Colon (tissue), 2 donors: ENCODE data around the gene GPR12.
"Not testable (repeated sequence)": the region's sequence is repeated elsewhere in the genome, so short reads cannot be mapped to it uniquely, and the experiment has no call there.

ENCODE experiments used
- FAIRE-seq: peaks from 2 replicates; lab custom pipeline; 2012; peaks lifted over from hg19 to GRCh38; lab: Jason Lieb, UNC
- donor health status: control.
- donor health status: control.

The GPR12 gene

DNA sequence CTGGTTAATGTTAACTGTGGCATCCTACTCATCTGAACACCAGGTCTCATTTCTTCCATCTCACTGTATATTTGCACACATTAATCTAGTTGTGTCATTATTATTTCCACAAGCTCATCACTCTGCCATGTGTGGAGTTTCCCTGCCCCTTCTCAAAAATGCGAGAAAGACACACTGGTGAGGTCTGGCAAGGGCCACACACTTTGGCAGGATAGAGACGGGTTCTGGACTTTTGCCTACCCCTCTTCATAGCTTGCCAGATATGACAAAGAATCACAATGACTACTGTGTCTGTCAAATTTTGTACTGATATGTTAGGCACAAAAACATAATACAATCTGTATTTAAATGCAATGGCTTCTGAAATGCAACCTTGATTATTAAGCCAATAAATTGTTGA, 12.9 kb downstream of the GPR12 start:
- no peak for FAIRE-seq

DNA sequence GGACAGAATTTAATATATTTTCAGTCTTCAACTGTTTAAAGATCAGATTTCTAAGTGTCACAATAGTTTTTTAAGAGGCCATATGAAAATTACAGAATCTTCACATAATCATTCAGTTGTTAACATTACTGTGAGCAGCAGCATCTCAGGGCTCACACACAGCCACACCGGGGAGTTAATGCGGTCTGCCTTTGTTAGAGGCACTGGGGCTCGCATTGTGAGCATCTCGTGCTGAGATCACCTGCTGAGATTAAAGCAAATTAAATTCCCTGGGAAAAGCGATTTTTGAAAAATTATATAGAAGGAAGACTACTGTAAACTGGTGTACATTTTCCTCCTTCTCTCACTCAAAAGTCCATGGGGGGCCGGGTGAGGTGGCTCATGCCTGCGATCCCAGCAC, 16.6 kb downstream of the GPR12 start:
- FAIRE-seq, result no peak

DNA sequence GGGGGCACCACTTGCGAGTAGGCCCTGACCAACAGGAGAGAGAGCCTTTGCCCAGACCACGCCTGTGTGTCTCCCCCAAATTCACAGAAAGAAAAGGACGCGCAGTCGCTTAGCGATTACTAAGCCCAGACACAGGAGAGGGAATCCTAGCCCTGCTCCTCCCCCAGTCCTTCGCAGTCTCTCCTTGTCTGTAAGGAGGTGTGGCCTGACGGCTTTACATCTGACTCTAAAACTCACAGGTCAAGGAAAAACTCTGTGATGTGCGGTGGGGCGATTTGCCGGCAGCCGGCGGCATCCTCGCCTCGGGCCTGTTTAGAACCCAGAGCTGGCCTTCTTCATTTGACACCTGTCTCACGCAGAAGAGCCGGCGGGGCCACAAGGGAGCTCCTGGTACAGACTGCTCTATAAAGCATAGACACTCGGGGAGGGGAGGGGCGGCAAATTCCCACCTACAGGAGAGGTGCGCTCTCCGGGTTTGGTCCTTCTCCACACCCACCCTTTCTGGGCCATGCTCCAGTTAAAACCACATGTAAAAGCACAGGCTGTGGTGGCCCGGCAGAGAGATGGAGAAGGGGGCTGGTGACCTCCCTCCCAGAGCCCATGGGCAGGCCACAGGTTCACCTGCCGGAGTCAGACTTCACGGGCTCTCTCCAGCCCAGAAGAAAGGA, 17.8 kb downstream of the GPR12 start:
- FAIRE-seq, result no peak

DNA sequence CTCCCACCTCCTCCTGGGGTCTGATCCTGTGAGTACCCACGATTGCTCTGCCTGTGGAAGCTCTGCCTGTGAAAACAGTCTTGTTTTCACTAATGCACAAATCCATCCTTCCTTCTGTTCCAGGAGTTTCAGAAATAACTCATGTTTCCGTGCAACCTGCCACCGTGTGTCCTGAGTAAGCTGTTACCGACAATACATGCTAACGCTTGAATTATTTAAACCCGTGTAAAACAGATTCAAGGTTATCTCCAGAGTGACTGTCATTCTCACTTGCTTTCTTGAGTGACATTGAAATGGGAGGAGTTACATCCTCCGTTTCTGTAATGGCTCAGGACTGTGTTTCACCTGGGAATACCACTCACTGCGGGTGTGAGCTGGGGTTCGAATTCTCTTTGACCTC, 24.9 kb downstream of the GPR12 start:
- no peak for FAIRE-seq

DNA sequence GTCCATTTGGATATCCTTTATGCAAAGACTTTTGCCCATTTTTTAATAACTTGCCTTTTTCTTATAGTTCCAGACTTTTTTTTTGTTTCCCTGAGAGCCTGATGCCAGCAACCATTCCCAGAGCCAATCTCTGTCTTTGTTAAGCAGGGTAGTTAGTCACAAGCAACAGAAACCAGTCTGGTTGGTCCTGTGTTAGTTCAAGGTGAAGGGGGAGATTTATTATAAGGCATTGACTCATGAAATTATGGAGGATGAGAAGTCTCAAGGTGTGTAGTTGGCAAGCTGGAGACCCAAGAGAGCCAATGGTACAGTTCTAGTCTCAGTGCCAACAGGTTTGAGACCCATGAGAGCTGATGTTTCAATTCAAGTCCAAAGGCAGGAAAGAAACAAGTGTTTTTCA, 33.0 kb downstream of the GPR12 start:
- no peak for FAIRE-seq

DNA sequence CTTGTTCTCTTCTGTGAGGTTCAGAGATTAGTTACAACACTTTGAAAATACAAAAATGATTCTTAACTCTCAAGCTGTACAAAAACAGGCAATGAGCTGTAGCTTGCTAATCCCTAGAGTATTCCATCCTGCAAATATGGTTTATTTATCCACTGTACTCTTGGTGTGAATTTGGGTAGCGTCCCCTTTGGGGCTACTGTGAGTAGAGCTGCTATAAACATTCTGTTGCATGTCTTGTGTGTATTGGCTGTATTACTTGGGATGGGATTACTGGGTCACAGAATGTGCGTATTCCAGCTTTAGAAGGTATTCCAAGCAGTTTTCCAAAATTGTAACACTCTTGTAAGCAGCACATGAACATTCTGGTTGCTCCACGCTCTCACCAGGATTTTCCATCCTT, 33.5 kb downstream of the GPR12 start:
- no peak for FAIRE-seq

DNA sequence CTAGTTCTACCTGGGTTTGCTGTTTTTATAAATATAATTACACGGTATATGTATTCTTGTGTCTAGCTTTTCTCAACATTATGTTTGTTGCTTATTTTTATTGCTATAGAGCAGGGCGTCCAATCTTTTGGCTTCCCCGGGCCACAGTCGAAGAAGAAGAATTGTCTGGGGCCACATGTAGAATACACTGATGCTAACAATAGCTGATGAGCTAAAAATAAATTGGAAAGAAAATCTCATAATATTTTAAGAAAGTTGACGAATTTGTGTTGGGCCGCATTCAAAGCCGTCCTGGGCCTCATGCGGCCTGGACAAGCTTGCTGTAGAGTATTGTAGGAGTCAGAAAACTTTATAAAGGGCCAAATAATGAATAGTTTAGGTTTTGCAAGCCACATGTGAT, 33.9 kb downstream of the GPR12 start:
- FAIRE-seq, result no peak

DNA sequence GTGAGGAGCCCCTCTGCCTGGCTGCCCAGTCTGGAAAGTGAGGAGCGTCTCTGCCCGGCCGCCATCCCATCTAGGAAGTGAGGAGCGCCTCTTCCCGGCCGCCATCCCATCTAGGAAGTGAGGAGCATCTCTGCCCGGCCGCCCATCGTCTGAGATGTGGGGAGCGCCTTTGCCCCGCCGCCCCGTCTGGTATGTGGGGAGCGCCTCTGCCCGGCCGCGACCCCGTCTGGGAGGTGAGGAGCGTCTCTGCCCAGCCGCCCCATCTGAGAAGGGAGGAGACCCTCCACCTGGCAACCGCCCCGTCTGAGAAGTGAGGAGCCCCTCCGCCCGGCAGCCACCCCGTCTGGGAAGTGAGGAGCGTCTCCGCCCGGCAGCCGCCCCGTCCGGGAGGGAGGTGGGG, 37.0 kb downstream of the GPR12 start:
- not testable (repeated sequence) for FAIRE-seq

DNA sequence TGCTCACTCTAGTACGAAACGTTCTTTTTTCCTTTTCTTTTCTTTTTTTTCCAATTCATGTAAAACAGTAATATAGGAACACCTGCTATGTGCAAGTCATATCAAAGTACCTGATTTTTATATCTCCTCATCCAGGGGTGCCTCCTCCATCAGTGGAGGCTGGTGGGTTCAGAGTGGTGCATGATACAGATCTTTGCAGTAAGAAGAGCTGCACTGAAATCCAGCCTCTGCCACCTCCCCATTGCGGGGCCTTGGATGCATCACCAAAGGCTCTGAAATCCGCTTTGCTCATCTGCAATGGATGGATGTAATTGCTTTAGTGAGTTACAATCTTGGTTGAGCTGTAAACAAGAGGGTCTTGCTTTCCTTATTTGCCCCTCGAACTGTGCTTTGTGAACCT, 38.3 kb downstream of the GPR12 start:
- no peak for FAIRE-seq

DNA sequence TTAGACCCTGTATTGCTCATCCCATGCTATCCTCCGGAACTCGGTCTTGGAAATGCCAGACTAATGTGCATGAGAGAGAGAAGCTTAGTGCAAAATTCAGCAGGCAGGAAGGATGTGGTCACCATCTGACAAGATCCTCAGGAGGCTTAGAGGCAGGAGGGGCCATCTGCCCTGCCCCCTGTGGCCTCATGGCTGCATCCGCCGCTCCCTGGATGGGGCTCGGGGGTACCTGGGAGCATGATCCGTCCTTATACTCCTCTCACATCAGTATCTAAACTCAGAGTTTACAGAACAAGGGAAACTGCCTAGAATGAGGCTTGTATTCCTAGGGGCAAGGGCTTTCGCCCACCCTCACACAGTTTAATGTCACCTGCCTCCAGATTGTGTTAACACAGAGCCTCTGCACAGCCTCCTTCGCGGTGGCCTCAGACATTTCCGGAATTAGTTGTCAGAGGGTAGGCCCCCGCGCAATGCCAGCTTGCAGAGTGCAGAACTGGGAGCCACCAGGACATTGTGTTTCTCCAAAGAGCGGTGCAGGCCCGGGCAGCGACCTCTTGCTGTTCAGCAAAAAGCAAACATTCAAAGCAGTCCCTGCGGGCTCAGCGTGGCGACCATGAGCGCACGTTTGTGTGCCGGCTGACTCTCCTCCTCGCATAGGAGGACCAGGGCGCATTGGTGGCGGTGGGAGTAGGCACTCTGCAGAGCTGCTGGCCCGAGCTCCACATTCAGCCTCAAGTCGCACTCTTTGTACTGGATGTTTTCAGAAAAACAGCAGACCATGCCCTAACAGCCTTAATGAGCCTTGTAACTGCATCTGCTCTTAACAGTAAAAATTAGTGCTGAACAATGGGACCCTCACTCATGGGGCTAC, 39.1 kb downstream of the GPR12 start:
- FAIRE-seq, result no peak

DNA sequence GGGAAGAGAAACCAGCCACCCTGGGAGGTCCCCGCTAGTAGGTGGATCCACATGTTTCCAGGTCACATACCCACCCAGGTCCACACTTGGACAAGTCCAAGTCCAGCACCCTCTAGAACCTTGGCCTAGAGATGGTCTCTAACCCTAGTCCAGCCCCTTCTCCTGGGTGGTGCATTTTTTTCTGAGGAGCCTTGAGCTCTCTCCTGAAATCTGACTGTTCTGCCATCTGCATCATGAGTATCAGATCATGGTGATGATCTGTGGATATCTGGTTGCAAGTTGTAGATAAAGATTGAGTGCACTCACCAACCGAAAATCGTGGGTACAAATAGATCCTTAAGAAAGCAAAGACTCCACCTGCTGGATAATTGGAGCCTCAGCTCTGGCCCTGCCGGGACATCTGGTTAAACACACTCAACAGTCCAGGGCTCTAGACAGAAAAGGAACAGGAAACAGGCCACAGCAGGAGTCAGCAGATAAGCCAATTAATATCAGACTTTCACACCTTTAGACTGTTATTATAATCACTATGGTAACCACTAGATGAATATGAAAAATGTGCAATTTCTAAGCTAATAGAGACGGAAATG, 41.1 kb downstream of the GPR12 start:
- FAIRE-seq, result no peak

DNA sequence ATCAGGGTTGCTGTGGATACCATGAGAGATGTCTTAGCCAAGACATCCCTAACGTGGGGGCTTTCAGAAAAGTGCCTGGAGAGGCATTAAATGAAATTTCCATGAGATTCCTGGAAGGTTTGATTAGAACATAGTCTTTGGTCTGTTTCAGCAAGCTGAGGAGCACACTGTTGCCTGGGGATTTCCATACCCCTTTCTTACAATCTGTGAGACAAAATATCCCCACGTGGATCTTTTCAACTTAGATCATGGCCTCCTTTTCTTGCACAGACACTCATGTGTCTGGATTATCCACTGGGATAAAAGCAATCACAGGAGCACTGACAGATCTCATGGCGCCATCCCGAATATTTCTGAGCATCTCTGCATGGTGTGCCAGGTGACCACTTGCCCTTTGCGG, 41.7 kb downstream of the GPR12 start:
- no peak for FAIRE-seq

DNA sequence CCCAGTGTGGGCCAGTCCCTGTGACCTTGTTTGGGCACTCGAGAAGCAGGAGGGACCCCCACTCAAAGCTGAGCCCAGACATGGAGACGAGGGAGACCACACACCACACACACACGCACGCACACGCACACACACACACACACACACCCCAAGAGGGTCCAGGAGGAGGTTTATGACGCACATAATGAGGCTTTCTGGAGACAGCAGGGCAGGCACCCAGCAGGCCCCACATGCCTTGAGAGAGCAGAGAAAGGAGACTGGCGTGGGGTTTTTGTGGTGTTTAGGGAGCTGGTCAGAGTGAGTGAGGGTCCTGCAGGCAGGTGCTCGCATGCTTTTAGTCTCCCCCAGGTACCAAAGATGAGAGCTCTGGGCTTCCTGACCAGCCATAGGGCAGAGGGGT, 42.4 kb downstream of the GPR12 start:
- FAIRE-seq, result no peak

DNA sequence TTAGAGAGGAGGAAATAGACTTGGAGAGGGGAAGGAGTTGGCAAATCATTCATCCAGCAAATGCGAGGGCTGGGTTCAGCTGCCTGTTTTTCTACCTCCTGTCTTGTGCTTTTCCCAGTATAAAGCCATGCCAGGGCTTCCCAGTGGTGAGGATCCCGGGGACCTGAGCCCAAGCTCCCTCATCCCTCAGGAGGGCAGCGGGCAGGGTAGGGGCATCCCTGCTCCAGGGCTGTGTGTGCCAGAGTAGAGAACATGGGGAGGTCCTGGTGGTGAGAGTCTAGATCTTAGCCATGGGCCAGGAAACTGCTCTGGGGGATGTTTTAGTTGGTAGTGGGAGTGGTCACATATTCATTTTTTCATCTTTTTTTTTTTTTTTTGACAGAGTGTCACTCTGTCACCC, 43.6 kb downstream of the GPR12 start:
- FAIRE-seq, result no peak

DNA sequence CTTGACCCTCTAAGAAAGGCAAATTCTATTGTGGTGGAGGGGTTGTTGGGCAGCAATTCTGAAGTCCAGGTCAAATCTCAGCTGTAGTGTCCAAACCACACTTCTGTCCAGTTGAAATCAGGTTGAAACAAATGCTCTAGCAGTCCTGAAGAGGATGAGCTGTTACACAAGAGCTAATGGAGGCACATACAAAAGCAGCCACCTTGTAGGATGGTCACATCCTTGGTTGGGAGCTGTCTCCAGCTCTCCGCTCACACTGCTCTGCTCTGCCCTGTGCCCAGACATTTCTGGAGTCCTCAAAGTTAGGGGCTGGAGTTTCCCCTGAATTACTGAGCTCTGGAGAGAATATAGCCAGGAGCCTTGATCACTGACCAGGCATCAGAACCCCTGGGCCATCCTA, 47.2 kb downstream of the GPR12 start:
- FAIRE-seq, result no peak

DNA sequence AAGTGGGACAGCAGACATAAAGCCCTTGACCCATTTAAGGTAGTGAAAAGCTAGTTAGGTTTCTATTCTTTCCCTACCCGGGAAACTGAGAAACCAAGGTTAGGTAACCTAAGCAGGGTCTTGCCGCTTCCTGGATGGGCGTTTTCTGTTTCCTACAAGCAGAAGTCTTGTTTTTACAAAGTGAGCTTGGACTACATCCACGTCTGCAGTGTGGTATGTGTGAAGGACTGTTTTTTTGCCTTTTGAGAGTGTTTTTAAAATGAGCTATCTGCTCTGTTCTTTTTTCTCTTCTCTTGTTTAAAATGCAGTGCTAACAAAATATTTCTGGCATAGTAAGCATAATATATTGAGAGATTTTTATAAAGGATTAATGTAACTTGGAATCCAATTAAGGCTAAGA, 49.4 kb downstream of the GPR12 start:
- FAIRE-seq, result no peak

DNA sequence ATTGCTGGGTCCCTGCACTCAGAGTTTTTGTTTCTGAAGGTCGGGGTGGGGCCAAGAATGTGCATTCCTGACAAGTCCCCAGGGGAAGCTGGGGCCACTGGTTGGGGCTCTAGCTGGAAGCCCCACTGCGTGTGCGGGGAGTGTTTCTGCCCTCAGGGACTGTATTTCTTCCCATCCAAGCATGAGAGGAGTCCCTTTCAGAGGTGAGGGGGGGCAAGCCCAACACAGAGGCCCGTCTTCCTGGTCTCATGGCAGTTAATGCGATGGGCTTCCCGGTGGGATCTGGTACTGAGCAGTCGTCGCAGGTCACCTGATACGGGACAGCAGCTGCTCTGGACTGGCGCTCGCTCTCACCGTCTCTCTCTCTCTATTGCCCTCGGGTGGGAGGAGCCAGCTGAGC, 50.4 kb downstream of the GPR12 start:
- no peak for FAIRE-seq

DNA sequence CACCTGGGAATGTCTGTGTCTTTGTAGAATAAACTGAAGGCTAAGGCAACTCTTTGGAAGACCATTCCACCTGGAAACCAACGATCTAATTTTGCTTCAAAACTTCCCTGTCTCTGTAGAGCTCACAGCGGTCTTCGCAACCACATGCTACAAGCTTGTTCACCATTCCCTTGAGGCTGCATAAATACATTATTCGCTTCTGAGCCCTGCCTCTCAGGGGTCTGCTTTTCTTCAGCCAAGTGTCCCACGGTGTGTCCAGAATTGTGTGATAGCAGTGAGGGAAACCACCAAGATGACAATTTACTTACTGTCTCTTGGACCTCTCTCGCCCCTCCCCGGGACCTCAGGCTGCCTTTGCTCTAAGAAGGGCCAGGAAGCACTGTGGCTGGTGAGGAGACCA, 51.1 kb downstream of the GPR12 start:
- FAIRE-seq, result no peak

DNA sequence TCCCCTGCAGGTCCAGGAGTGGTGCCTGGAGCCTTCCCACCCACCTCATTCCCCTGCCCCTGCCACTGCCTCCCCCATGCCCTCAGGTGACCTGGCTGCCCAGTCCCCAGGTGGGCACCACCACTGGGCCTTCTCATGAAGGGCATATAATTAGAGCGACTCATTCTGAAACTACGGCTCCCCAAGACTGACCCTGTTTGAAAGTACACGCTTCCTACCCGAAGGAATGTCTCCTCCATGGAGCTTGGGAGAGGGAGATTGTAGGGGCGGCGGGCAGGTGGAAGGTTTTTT, 52.6 kb downstream of the GPR12 start:
- no peak for FAIRE-seq

DNA sequence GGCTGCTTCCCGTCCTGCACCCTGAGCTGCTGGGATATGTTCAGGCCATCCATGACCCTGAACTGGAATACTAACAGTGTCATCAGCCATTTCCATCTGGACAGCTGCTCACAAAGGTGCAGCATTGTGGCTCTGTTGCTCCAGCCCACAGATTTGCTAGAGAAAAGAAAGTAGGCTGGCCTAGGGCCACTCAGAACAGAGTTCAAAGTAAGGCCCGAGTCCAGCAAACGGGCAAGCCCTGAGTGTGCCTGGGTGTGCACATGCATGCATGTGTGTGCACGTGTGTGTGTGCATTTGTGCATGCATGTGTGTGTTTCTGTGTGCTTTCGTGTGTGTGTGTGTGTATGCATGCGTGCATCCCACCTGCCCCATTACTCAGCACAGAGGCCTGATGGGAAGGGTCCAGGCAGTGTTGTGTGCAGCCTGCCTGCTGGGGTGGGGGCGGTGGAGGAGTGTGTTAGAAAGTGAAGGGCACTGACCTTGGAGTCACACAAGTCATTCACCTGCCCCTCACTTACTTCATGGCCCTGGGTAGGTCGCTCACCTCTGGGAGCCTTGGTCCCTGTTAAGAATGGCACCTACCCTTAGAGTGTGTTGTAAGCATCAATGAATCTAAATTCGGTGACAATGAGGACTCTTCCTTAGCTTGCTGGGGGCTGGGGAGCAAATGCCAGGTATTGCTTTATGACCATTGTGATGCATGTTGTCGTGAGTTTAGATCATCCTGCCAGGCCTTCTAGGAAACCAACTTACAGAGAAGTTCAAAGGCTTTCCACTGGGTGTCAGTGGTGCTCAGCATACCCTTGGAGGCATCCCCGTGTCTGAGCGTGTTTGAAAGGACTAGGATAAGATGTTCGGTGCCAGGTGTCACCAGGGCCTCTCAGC, 53.2 kb downstream of the GPR12 start:
- no peak for FAIRE-seq

DNA sequence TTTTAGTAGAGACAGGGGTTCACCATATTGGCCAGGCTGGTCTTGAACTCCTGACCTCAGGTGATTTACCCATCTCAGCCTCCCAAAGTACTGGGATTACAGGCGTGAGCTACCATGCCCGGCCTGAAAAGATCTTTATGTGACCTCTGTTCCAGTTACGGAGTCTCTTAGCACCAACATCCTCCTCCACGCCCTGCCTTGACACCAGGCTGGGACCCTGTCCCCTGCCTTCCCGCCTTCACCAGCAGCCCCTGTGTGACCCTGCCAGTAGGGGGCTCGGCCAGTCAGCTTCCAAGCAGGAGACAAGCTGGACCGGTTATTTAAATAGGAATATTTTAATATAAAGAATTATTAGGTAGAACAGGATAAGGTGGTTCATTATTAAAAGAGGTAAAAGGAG, 54.2 kb downstream of the GPR12 start:
- no peak for FAIRE-seq

DNA sequence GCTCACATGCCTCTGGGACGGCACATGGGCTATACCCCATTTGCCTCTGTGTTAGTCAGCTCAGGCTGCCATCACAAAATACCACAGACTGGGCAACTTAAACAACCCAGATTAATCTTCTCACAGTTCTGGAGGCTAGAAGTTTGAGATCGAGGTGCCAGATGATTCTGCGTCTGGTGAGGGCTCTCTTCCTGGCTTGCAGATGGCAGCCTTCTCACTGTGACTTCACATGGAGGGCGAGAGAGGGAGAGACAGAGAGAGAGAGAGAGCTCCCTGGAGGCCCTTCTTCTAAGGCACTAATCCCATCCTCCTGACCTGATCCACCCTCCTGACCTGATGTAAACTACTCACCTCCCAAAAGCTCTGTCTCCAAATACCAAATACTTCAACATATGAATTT, 55.0 kb downstream of the GPR12 start:
- no peak for FAIRE-seq
